ENCODE measurements around the gene SYNPO2L. TPM values are rescaled to one million over a fixed set of nuclear protein-coding genes. Genes with fewer than 3 reads are reported as not detected.

The SYNPO2L gene
- polyA plus RNA-seq, 1 experiment, result 0.05 TPM

DNA sequence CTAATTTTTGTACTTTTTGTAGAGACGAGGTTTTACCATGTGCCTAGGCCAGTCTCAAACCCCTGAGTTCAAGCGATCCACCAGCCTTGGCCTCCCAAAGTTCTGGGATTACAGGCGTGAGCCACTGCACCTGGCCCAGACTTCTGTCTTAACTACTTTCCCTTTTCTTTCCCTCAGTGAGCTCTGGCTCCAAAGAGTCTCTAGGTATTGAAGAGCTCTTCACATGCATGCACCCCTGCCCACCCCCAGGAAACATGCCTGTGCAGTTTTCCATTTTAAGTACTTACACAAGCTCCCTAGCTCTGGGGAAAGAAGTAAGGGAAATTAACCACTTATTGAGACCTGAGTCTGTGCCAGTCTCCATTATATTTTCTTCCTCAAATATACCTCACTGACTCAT, 16.5 kb downstream of the SYNPO2L start:
- no peak overlapping the region for H3K4me3 ChIP-seq (ENCODE audit: low read depth, low read length)
- ChIA-PET POLR2A (no interaction called here), CTCF (interaction anchor here (10.0 kb wide), 1 partner anchor 110 kb away, joined by 284 read pairs; no protein-coding TSS in a partner anchor)
- TF ChIP-seq, protein P1, sequence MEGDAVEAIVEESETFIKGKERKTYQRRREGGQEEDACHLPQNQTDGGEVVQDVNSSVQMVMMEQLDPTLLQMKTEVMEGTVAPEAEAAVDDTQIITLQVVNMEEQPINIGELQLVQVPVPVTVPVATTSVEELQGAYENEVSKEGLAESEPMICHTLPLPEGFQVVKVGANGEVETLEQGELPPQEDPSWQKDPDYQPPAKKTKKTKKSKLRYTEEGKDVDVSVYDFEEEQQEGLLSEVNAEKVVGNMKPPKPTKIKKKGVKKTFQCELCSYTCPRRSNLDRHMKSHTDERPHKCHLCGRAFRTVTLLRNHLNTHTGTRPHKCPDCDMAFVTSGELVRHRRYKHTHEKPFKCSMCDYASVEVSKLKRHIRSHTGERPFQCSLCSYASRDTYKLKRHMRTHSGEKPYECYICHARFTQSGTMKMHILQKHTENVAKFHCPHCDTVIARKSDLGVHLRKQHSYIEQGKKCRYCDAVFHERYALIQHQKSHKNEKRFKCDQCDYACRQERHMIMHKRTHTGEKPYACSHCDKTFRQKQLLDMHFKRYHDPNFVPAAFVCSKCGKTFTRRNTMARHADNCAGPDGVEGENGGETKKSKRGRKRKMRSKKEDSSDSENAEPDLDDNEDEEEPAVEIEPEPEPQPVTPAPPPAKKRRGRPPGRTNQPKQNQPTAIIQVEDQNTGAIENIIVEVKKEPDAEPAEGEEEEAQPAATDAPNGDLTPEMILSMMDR (IDR thresholded peaks at IDR 0.05; ENCODE audit: low read depth, low read length), result no peak
- peaks cover 13% of the 10 kb centered on the region for H3K27me3 ChIP-seq (ENCODE audit: control insufficient read depth, insufficient read depth, low read length)
- no peaks in the 10 kb centered on the region for H3K9me3 ChIP-seq (ENCODE audit: control insufficient read depth, insufficient read depth, low read length)
- no peak for DNase-seq (ENCODE audit: low read depth, low spot score)
- no peak overlapping the region for H3K27ac ChIP-seq (ENCODE audit: low read depth, low read length)

DNA sequence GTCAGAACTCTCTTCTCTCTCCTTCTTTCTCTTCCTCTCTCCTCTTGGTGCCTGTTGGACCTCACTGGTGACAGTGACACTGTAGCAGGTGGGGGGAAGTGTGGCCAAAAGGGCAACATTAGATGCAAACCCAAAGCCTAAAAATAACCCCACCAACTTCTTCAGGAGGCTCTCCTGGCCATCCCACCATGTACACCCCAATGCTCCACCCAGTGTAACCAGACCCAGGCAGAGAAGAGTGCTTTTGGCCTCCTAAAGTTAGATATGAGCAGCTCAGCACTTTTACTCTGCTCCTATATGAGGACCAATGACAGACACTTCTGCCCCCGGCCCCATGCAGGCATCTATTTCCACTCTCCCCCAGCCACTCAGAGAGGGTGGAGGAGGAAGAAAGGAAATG, 20.0 kb downstream of the SYNPO2L start:
- Histone ChIP-seq H3K9me3 (ENCODE audit: control insufficient read depth, insufficient read depth, low read length) (no peaks in the 10 kb centered on the region), H3K27me3 (ENCODE audit: control insufficient read depth, insufficient read depth, low read length) (peaks cover 12% of the 10 kb centered on the region), H3K4me3 (ENCODE audit: low read depth, low read length) (no peak overlapping the region), H3K27ac (ENCODE audit: low read depth, low read length) (no peak overlapping the region)
- CTCF ChIA-PET, result interaction anchor here (1.2 kb wide), 2 partner anchors 8 to 107 kb away, joined by 5 read pairs; no protein-coding TSS in a partner anchor
- DNase-seq (ENCODE audit: low read depth, low spot score), result no peak
- POLR2A ChIA-PET, result no interaction called here
- TF ChIP-seq, protein P1 (IDR thresholded peaks at IDR 0.05; ENCODE audit: low read depth, low read length), result no peak

DNA sequence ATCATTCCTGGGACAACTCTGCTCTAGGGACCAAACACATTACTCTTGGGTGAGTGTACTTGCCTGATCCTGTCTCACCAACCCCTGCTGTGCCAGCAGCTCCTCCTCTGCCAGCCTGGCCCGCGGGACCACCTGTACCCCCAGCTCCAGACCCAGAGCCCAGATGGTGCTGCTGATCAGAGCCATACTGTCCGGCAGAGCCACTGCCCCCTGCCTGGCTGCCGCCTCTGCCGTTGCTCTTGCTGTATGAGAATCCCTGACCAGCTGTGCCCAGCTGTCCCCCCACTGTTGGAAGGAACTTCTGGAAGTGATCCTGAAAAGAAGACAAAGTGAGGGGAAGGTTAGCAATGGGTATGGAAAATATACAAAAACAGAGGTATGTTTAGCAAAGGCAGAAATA, 21.4 kb downstream of the SYNPO2L start:
- no peak for DNase-seq (ENCODE audit: low read depth, low spot score)
- no peaks in the 10 kb centered on the region for H3K9me3 ChIP-seq (ENCODE audit: control insufficient read depth, insufficient read depth, low read length)
- TF ChIP-seq, protein P1 (IDR thresholded peaks at IDR 0.05; ENCODE audit: low read depth, low read length), result no peak
- no peak overlapping the region for H3K27ac ChIP-seq (ENCODE audit: low read depth, low read length)
- H3K27me3 ChIP-seq (ENCODE audit: control insufficient read depth, insufficient read depth, low read length), result peaks cover 9% of the 10 kb centered on the region
- H3K4me3 ChIP-seq (ENCODE audit: low read depth, low read length), result no peak overlapping the region
- POLR2A ChIA-PET, result no interaction called here
- CTCF ChIA-PET, result interaction anchor here (1.2 kb wide), 1 partner anchor 10 kb away, joined by 4 read pairs; no protein-coding TSS in a partner anchor

DNA sequence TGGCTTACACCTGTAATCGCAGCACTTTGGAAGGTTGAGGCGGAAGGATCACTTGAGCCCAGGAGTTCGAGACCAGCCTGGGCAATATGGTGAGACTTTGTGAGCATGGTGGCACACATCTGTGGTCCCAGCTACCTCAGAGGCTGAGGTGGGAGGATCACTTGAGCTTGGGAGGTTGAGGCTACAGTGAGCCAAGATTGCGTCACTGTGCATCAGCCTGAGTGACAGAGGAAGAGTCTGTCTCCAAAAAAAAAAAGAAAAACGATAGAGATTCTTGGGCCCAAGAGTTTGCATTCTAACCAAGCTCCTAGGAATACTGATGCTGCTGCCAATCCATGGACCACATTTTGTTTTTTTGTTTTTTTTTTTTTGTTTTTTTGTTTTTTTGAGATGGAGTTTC, 26.7 kb downstream of the SYNPO2L start:
- Histone ChIP-seq H3K27me3 (ENCODE audit: control insufficient read depth, insufficient read depth, low read length) (no peaks in the 10 kb centered on the region), H3K9me3 (ENCODE audit: control insufficient read depth, insufficient read depth, low read length) (no peaks in the 10 kb centered on the region; the same call in 1 of the 2 replicates), H3K4me3 (ENCODE audit: low read depth, low read length) (no peak overlapping the region), H3K27ac (ENCODE audit: low read depth, low read length) (no peak overlapping the region)
- DNase-seq (ENCODE audit: low read depth, low spot score), result no peak
- ChIA-PET CTCF (interaction anchor here (1.3 to 4.8 kb wide), 2 partner anchors 14 to 99 kb away, joined by 3 to 23 read pairs; no protein-coding TSS in a partner anchor), POLR2A (no interaction called here)
- TF ChIP-seq, protein P1 (IDR thresholded peaks at IDR 0.05; ENCODE audit: low read depth, low read length), result no peak

DNA sequence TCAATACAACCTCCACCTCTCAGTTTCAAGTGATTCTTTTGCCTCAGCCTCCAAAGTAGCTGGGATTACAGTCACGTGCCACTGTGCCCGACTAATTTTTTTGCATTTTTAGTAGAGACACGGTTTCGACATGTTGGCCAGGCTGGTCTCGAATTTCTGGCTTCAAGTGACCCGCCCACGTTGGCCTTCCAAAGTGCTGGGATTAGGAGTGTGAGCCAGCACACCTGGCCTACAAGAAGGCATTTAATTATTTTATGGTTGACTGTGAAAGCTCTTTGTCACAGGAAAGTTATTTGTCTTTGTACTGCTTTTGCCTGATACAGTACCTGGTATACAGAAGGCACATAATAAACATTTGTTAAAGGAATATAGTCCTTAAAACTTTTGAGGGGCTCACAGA, 27.4 kb downstream of the SYNPO2L start:
- TF ChIP-seq, protein P1 (IDR thresholded peaks at IDR 0.05; ENCODE audit: low read depth, low read length), result no peak
- ChIA-PET POLR2A (no interaction called here), CTCF (interaction anchor here (0.7 to 4.8 kb wide), 2 partner anchors 15 to 99 kb away, joined by 3 to 23 read pairs; no protein-coding TSS in a partner anchor)
- Histone ChIP-seq H3K27me3 (ENCODE audit: control insufficient read depth, insufficient read depth, low read length) (no peaks in the 10 kb centered on the region), H3K9me3 (ENCODE audit: control insufficient read depth, insufficient read depth, low read length) (no peaks in the 10 kb centered on the region; the same call in 1 of the 2 replicates), H3K27ac (ENCODE audit: low read depth, low read length) (no peak overlapping the region), H3K4me3 (ENCODE audit: low read depth, low read length) (no peak overlapping the region)
- no peak for DNase-seq (ENCODE audit: low read depth, low spot score)
